HG03025 (cell line): ENCODE results near the gene SKIL.
A peak's percentile ranks its signal among the peaks of the same experiment; 100 is the strongest.

Experiments used
- ATAC-seq: cut with Tn5 transposase; IDR thresholded peaks from one replicate; pipeline ENCODE4 v1.9.1; 2021; ENCODE audit warnings: mild to moderate bottlenecking, moderate library complexity; ENCODE audit not compliant: unreplicated experiment, low FRiP score

SKIL gene

GRCh38 chr3:170346481-170347392, 10.8 kb upstream of the SKIL start:
- ATAC-seq = no peak

- ATAC-seq = peak; percentile 38
Observed at GRCh38 chr3:170350515-170351413, 6.8 kb upstream of the SKIL start.

DNA sequence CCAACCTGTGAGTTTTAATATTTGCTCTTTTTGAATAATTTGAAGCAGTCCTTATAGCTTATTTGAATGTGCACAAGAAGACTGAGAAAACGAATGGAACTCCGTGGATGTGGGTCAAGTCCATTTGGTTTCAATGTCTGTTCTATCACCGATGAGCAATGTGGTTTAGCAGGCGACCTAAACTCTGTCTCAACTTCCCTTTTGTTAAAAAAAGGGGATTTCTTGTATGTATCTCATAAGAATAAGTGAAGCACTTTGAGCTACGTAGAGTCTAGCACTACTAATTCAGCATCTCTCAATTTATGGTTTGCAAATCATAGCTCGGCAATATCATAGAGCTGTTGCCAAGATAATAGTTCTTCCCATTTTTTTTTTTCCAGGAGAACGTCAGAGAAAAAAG, 4.6 kb upstream of the SKIL start:
- no peak for ATAC-seq

DNA sequence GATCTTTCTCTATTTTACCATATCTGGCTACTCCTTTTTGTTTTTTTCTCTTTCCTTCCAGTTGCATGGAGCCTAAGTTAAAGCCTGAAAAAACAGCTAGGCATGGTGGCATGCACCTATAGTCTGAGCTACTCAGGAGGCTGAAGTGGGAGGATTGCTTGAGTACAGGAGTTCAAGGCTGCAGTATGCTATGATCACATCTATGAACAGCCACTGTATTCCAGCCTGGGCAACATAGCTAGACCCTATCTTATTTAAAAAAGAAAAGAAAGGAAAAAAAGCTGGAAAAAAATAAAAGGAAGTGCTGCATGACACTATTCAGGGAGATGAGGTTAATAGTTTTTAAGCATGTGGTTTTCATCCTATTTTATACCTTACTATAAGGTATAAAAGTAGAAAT, 4.0 kb upstream of the SKIL start:
- no peak for ATAC-seq

DNA sequence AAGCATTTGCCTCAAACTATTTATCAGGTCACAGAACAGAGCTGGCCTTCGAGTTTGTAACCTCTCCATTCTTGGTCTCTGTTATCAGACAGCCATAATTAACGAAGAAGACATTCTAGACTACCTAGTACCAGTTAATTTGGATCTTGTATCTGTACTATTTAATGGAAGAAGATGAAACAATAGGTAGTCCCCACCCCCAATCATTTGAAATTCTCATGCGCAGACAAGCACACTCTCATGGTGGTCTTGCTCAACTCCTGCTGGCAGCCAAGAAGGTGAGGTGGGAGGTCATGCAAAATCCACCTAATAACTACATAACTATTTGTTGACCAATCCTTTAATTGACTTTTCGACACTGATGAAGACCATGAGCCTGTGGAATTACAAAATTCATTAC, 2.8 kb upstream of the SKIL start:
- ATAC-seq = no peak

DNA sequence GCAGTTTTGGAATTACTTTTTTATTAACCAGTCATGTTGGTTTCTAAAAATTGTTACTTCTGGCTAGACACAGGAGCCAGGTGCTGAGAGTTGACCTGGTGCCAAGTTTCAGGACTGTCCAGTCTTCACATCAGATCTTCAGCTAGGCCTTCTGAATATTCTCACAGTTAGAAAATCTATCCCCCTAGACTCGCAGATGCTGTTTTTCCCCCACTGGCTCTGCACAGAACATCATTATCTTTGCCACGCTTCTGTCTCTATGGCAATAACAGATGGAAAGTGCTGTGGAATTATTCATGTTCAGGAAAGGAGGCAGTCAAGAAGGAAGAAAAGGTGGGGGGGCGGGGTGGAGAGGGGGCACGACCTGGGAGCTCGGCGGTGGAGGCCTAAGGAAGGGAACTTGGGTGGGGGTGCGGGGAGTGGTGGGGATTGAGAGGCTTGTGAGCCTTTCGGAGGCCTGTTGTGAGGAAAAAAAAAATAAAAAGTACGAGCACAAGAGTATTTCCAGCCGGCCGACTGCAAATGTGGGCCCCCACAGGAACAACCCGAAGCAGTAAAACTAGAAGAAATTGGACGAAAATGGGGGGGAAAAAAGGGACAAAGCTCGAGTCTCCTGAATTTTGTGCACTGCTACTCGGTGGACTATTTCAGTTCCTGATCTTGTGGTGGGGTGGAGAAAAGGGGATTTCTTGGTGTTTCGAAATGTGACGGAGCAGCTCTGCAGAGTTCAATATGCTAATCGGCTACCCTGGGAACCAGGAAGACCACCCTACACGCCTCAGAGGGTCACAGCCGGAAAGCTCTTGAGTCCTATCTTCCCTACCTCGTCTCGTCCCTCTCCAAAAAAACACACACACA, 1.5 kb upstream of the SKIL start:
- peak; percentile 5 for ATAC-seq

DNA sequence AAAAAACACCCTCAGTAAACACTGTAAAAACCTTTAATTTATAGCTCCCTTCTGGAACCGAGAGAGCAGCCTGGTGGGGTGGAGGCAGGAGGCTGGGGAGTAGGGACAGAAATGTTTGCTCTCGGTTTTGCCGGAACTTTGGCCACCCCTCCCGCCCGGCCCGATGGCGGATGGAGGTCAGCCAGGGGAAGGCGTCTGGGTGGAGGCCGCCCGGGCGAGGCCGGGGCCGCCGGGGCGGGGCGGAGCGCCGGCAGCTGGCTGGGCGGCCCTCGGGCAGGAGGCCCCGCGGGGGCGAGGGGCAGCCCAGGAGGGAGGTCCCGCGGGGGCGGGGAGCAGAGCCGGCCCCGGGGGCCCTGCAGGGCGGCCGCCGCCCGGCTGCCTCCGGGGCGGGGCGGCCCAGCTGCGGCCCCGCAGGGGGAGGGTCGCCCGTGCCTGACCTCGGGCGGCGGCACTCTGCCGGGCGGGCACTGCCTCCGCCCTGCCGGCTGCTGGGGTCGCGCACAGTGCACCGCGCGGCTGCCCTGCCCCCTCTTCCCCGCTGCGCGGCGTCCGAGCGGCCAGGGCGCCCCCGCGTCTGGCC, 829 bp upstream of the SKIL start:
- ATAC-seq = peak; percentile 47

DNA sequence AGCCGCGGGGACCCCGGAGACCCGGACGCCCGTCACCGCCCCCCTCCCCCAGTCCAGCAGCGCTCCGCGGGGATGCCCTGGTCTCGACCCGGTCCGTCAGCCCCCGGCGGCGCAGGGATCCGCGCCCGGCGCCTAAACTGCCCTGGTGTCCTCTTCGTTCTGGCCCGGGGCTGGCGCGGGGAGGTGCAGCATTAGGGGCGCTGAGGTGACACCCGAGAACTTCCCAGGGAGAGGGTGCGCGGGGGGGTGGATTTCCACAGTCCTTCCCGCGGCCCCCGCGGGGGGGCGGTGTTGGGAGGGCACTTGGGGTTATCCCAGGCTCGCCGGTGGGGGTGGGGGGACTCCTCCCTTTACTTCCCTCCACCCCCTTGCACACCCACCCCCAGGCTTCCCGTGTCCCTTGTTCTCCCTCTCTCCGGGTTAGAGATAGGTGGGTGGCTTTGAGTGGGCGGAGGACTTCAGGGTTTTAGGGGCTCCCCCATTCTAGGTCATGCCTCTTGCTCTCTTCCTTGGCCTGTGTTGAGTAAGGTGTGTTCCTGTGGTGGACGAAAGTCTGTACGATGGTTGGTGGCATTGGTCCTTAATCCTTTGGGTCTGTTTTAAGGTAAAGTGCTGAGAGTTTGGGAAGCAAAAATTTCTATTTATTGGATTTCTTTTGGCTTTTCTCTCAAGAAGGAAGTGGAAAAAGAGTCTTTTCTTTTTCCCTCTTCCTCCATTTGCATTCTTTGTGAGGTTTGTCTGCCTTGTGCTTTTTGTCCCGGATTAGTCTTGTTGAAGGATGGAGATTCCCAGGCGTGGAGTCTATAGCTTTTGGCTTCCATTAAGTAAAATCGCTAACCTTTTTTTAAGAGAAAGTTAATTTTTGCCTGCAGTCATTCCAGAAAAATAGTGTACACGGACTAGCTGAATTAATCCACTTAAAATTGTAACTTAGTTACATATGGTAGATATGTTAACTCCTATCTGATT, 811 bp downstream of the SKIL start:
- peak; percentile 14 for ATAC-seq

- ATAC-seq = no peak
Observed at GRCh38 chr3:170359178-170359704, 1.7 kb downstream of the SKIL start.

- ATAC-seq = no peak
Observed at GRCh38 chr3:170360466-170360865, 3.0 kb downstream of the SKIL start.

DNA sequence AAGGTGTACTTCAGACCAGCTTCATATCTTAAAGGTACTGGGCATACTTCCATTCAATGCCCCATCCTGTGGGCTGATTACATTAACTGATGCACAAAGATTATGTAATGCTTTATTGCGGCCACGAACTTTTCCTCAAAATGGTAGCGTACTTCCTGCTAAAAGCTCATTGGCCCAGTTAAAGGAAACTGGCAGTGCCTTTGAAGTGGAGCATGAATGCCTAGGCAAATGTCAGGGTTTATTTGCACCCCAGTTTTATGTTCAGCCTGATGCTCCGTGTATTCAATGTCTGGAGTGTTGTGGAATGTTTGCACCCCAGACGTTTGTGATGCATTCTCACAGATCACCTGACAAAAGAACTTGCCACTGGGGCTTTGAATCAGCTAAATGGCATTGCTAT, 3.4 kb downstream of the SKIL start:
- ATAC-seq = no peak

DNA sequence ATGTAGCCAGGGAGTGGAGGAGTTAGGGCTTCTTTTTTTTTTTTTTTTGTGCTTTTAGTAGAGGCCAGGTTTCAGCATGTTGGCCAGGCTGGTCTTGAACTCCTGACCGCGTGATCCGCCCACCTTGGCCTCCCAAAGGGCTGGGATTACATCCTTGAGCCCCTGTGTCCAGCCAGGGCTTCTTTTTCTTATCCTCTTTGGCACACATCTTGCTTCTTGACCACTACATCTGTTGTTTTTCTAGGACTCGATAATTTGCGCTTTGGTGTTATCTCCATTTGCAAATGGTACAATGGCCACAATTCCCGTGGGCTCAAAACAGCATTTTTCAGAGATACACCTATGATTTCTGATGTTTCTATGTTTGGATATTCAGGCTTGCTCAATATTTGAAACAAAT, 4.2 kb downstream of the SKIL start:
- no peak for ATAC-seq

DNA sequence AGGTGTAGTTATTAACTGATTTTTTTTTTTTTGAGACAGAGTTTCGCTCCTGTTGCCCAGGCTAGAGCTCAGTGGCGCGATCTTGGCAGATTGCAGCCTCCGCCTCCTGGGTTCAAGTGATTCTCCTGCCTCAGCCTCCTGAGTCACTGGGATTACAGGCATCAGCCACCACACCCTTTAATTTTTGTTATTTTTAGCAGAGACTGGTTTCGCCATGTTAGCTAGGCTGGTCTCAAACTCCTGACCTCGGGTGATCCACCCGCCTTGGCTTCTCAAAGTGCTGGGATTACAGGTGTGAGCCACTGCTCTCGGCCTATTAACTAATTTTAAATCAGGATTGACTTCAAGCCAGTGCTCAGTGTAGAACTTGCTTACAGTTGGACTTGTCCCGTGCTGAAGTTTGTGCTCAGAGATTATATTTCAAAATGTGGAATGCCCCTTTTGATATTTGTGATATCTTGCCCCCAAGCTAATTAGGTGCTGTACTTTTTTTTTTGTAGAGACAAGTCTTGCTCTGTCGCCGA, 6.0 kb downstream of the SKIL start:
- ATAC-seq = no peak

GRCh38 chr3:170364965-170365364, 7.5 kb downstream of the SKIL start:
- no peak for ATAC-seq

DNA sequence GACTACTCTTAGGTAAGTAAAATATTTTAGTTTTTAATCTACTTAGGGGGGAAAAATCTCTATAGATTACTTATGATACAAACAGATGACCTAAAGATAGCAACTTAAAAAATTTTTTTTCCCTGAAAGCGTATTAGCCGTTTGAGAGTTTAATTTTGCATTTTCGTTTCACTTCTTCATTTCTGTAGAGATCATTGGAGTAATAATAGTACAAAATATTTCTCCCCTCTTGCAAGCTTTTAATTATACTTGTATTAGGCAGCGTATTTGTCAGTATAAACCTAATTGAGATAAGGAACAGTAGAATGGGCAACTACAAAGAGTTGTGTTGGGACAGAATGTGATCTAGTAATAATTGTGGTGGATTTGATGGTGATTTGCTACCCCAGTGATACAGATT, 10.3 kb downstream of the SKIL start:
- ATAC-seq = no peak

GRCh38 chr3:170368921-170369320, 11.4 kb downstream of the SKIL start:
- no peak for ATAC-seq

DNA sequence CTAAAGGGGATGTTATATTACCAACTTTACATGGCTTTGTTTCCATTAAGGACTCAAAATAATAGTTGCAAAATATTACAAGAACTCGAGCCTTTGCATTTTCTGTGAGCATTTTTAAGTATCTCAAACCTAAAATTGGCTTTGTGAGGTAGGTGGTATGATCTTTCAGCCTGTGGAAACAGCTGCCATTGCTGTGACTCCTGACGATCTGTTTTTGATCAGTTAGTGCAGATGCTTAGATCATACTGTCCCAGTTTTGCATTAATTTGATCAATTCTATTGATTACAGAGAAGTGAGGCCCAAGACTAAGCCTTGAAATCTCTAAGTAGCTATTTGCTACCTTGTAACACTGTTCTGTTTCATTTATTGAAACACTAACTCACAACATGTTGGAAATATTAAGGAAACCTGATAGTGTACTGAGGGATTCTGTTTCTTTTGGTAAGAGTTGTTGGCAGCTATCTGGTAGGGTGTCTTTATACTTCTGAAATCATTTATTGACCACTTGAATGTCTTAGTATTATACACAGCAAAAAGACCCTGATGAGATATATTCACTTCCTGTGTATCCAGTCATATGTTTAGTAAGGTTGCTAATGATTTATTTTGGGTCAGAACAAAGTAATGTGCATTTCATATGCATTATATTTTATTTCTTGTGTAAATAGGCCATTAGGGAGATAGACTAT, 14.8 kb downstream of the SKIL start:
- ATAC-seq = no peak

- ATAC-seq = no peak
Observed at GRCh38 chr3:170383567-170383966, 26.1 kb downstream of the SKIL start.
